Measurements from ENCODE around the gene G6PC1. TPM values are rescaled to one million over a fixed set of nuclear protein-coding genes. Genes with fewer than 3 reads are reported as not detected.

The G6PC1 gene
- total and polyA plus RNA-seq, 2 of the 13 experiments (the other 11 are each of a cell fraction or from before 2014, with no cell fraction given) = 1.7 to 37.9 TPM

- TF ChIP-seq HDAC2 (CRISPR knock-in tag; IDR thresholded peaks at IDR 0.05) (peak; percentile 77), CREM (IDR thresholded peaks at IDR 0.05) (peak; percentile 74), CREM (CRISPR knock-in tag; IDR thresholded peaks at IDR 0.05) (no peak), PAXIP1 (CRISPR knock-in tag; conservative IDR thresholded peaks at IDR 0.05) (peak; percentile 77), ZNF12 (CRISPR knock-in tag; IDR thresholded peaks at IDR 0.05) (0 out of 2 replicates have a peak, but pooled peaks have one; percentile 23), ZMYM3 (CRISPR knock-in tag; IDR thresholded peaks at IDR 0.05) (no peak), KMT2A (CRISPR knock-in tag; IDR thresholded peaks at IDR 0.05) (0 out of 2 replicates have a peak, but pooled peaks have one; percentile 36), THAP9 (CRISPR knock-in tag; IDR thresholded peaks at IDR 0.05; ENCODE audit: borderline replicate concordance) (no peak), RXRA (CRISPR knock-in tag; IDR thresholded peaks at IDR 0.05) (no peak; the same call in 1 of the 2 replicates), ZNF292 (CRISPR knock-in tag; IDR thresholded peaks at IDR 0.05; ENCODE audit: borderline replicate concordance, low read depth) (peak; percentile 90; the same call in 1 of the 2 replicates), ZNF335 (CRISPR knock-in tag; IDR thresholded peaks at IDR 0.05) (no peak), ZNF124 (CRISPR knock-in tag; IDR thresholded peaks at IDR 0.05) (peak; percentile 62; the same call in 1 of the 2 replicates), GATAD1 (CRISPR knock-in tag; IDR thresholded peaks at IDR 0.05) (peak; percentile 44; the same call in 1 of the 2 replicates), POLR2G (IDR thresholded peaks at IDR 0.05; ENCODE audit: low read depth, low read length) (no peak), PRDM15 (CRISPR knock-in tag; IDR thresholded peaks at IDR 0.05) (no peak), ZBED4 (CRISPR knock-in tag; IDR thresholded peaks at IDR 0.05; ENCODE audit: borderline replicate concordance) (peak; percentile 69; the same call in 1 of the 2 replicates)
Measured at GRCh38 chr17:42918902-42919521, 18.4 kb downstream of the G6PC1 start (continued).

All from HepG2 (cell line).